ENCODE measurements around the gene NAV2.

GRCh38 chr11:20163783-20164481 is 451.3 kb downstream of the NAV2 start:
- TF ChIP-seq EZH2 (IDR thresholded peaks at IDR 0.05) (peak; percentile 78), POLR2AphosphoS5 (IDR thresholded peaks at IDR 0.05; ENCODE audit: borderline replicate concordance, low read depth, low read length) (no peak)

All from SK-N-MC (cell line).